B cell (primary cell): ENCODE measurements around the gene PROSER1. TPM values are rescaled to one million over a fixed set of nuclear protein-coding genes. Genes with fewer than 3 reads are reported as not detected.
"Not testable (repeated sequence)": the region's sequence is repeated elsewhere in the genome, so short reads cannot be mapped to it uniquely, and the experiment has no call there.

ENCODE experiments used
- ATAC-seq: fragments of 200-7000 bp; cut with Tn5 transposase; one replicate; pipeline ENCODE4 v1.10.0; 2021; ENCODE audit warnings: low read depth, mild to moderate bottlenecking, moderate number of reproducible peaks, moderate library complexity
- CTCF ChIA-PET: fragments of 350-600 bp; sonication (Branson Sonifier 250); formaldehyde crosslinking; loops from one replicate; lab custom pipeline; 2021; ENCODE audit warnings: antibody characterized with exemption, inconsistent platforms; lab: Charles Lee
- POLR2A ChIA-PET: fragments of 350-600 bp; sonication (Branson Sonifier 250); formaldehyde crosslinking; loops from one replicate; lab custom pipeline; 2021; ENCODE audit warnings: antibody characterized with exemption; lab: Charles Lee
- DNase-seq: peaks from one replicate; pipeline ENCODE4 v3.0.0; 2013
- H2AFZ ChIP-seq: 2 replicates; pipeline ENCODE4 v1.6.1; 2012; ENCODE audit warnings: mild to moderate bottlenecking, low read depth, low read length; ENCODE audit not compliant: insufficient read depth, poor library complexity, severe bottlenecking
- H3K27ac ChIP-seq, 2 donors: 1 replicate in 1 of 2; 2 replicates in 1 of 2; pipeline ENCODE4 v1.5.1; 2012 to 2013; ENCODE audit warnings: low read length in 2 of 2, mild to moderate bottlenecking in 2 of 2, moderate library complexity in 1 of 2
- H3K27me3 ChIP-seq, 4 experiments: fragments of 200-600 bp in 1 of 4; sonication (generic) in 1 of 4; replicated peaks in 1 of 4; 1 replicate in 2 of 4; 2 replicates in 2 of 4; pipeline versions ENCODE4 v1.6.1 to v1.7.0; 2013 to 2016; ENCODE audit warnings: low read length in 3 of 4, mild to moderate bottlenecking in 2 of 4, mixed read lengths in 1 of 4, moderate library complexity in 1 of 4; ENCODE audit not compliant: insufficient read depth in 4 of 4, control insufficient read depth in 3 of 4; ENCODE audit errors: control extremely low read depth in 1 of 4
- H3K36me3 ChIP-seq, 2 experiments: replicated peaks in 1 of 2; 1 replicate in 1 of 2; 2 replicates in 1 of 2; pipeline versions ENCODE4 v1.6.1 to v1.7.1; 2013; ENCODE audit warnings: low read length in 1 of 2; ENCODE audit not compliant: insufficient read depth in 2 of 2, control insufficient read depth in 1 of 2; ENCODE audit errors: control extremely low read depth in 1 of 2, extremely low read depth in 1 of 2
- H3K4me1 ChIP-seq, 2 donors: fragments of 200-600 bp in 1 of 2; sonication (generic) in 1 of 2; 1 replicate in 1 of 2; 2 replicates in 1 of 2; pipeline versions ENCODE4 v1.5.1 to v1.6.1; 2013 to 2017; ENCODE audit warnings: low read length in 2 of 2; ENCODE audit not compliant: control insufficient read depth in 2 of 2, insufficient read depth in 2 of 2
- H3K4me2 ChIP-seq: replicated peaks from 2 replicates; pipeline ENCODE3; 2012; ENCODE audit warnings: mild to moderate bottlenecking, low read depth, low read length; ENCODE audit not compliant: poor library complexity, severe bottlenecking
- H3K4me3 ChIP-seq, 5 experiments: fragments of 200-600 bp in 1 of 5; sonication (generic) in 1 of 5; 1 replicate in 3 of 5; 2 replicates in 2 of 5; pipeline versions ENCODE4 v1.5.1 to v1.7.0; 2011 to 2016; ENCODE audit warnings: low read length in 4 of 5, mild to moderate bottlenecking in 4 of 5, low read depth in 2 of 5, control low read depth in 1 of 5, moderate library complexity in 1 of 5; ENCODE audit not compliant: insufficient read depth in 1 of 5; ENCODE audit errors: control extremely low read depth in 1 of 5, extremely low read depth in 1 of 5
- H3K79me2 ChIP-seq: fragments of 200-600 bp; sonication (generic); one replicate; pipeline ENCODE4 v1.6.0; 2016; ENCODE audit warnings: low read length; ENCODE audit not compliant: control insufficient read depth, insufficient read depth
- H3K9ac ChIP-seq: fragments of 200-600 bp; sonication (generic); 2 replicates; pipeline ENCODE4 v1.6.1; 2017; ENCODE audit warnings: mild to moderate bottlenecking, low read length, moderate library complexity
- H3K9me3 ChIP-seq, 3 donors: one replicate each; pipeline versions ENCODE4 v1.6.1 to v1.7.1; 2013; ENCODE audit warnings: low read length in 2 of 3; ENCODE audit not compliant: control insufficient read depth in 2 of 3, insufficient read depth in 1 of 3; ENCODE audit errors: control extremely low read depth in 1 of 3
- H4K20me1 ChIP-seq: 2 replicates; pipeline ENCODE4 v1.6.0; 2012; ENCODE audit warnings: mild to moderate bottlenecking, low read length; ENCODE audit not compliant: insufficient read depth, control insufficient read depth, poor library complexity, severe bottlenecking
- H3K27ac Mint-ChIP-seq: one replicate; pipeline ENCODE4 v1.8.0; 2021; ENCODE audit warnings: mixed read lengths
- H3K27me3 Mint-ChIP-seq: one replicate; pipeline ENCODE4 v1.8.0; 2021; ENCODE audit warnings: mixed read lengths
- H3K4me1 Mint-ChIP-seq: one replicate; pipeline ENCODE4 v1.8.0; 2021; ENCODE audit warnings: mixed read lengths
- H3K4me3 Mint-ChIP-seq: one replicate; pipeline ENCODE4 v1.8.0; 2021; ENCODE audit warnings: mixed read lengths
- H3K9me3 Mint-ChIP-seq: one replicate; pipeline ENCODE4 v1.8.0; 2022; ENCODE audit warnings: mixed read lengths; ENCODE audit not compliant: insufficient read depth
- CTCF ChIP-seq: fragments of 200-600 bp; IDR thresholded peaks from one replicate; pipeline ENCODE4 v1.8.0; 2022; ENCODE audit warnings: antibody characterized with exemption, mild to moderate bottlenecking
- EZH2 ChIP-seq: IDR thresholded peaks from 2 replicates; pipeline ENCODE4 v1.6.1; 2012; ENCODE audit warnings: borderline replicate concordance, low read depth, mild to moderate bottlenecking, moderate library complexity, low read length; ENCODE audit not compliant: insufficient read depth, poor library complexity, severe bottlenecking
- WGBS: methylation state at CpG from one replicate; pipeline ENCODE4 v1.1.5; 2013; ENCODE audit warnings: missing lambda C conversion rate; ENCODE audit not compliant: insufficient coverage; 5-methylcytosine and 5-hydroxymethylcytosine counted together
- intact Hi-C: fragments of 100-400 bp; cut with micrococcal nuclease; formaldehyde crosslinking; loops from one replicate; pipeline ENCODE4 v1.10.0; 2022
- polyA plus RNA-seq: library from polyadenylated mRNA; depleted of rRNA; stranded (reverse); fragments of >200 nt; gene quantifications from 2 replicates; pipeline ENCODE4 v1.2.3, GENCODE V29; 2012
- total RNA-seq, 2 donors: library from RNA; stranded (reverse); fragments of 120-200 nt in 1 of 2; gene quantifications; 1 replicate in 1 of 2; 2 replicates in 1 of 2; pipeline versions ENCODE4 v1.2.3 to v1.2.4, GENCODE V29; 2013 to 2022

PROSER1 gene
- total and polyA plus RNA-seq, 2 donors (not counting 1 experiment from before 2014, with no cell fraction given) = 18.1 to 63.5 TPM

- no peak overlapping the region for H3K4me2 ChIP-seq
- DNase-seq (no peak), ATAC-seq (no peak)
- Mint-ChIP-seq H3K4me1 (no peaks in the 10 kb centered on the region), H3K27me3 (no peaks in the 10 kb centered on the region), H3K4me3 (no peak overlapping the region), H3K9me3 (no peaks in the 10 kb centered on the region), H3K27ac (no peak overlapping the region)
- CTCF ChIA-PET = interaction anchor here (1.0 kb wide), 1 partner anchor 31 kb away, joined by 3 read pairs; no protein-coding TSS in a partner anchor
- 94% methylated on average over 5 of the region's 7 CpGs for WGBS
- H3K27me3 ChIP-seq = no peaks in the 10 kb centered on the region
- H3K4me1 ChIP-seq = no peaks in the 10 kb centered on the region
- TF ChIP-seq EZH2 = no peak
- TF ChIP-seq CTCF = no peak
- no peaks in the 10 kb centered on the region for H3K79me2 ChIP-seq
- no peak overlapping the region for H2AFZ ChIP-seq
- H3K9ac ChIP-seq = no peak overlapping the region
- no peak overlapping the region for H3K4me3 ChIP-seq
- H3K27ac ChIP-seq = no peak overlapping the region
- POLR2A ChIA-PET = no interaction called here
- peaks cover 6 to 66% of the 10 kb centered on the region in 2 experiments for H3K36me3 ChIP-seq
- no peaks in the 10 kb centered on the region for H4K20me1 ChIP-seq
- H3K9me3 ChIP-seq = no peaks in the 10 kb centered on the region
- intact Hi-C loops = no loop called here
These were observed 25.3 kb downstream of the PROSER1 start for GRCh38 chr13:39012608-39013007.

- H4K20me1 ChIP-seq, intact Hi-C loops, H3K79me2 ChIP-seq, H3K27ac ChIP-seq, H3K9me3 ChIP-seq, H3K27ac Mint-ChIP-seq, H3K4me3 ChIP-seq, H3K9me3 Mint-ChIP-seq, H3K27me3 ChIP-seq, H3K4me1 Mint-ChIP-seq, H3K4me1 ChIP-seq, H3K4me3 Mint-ChIP-seq, H2AFZ ChIP-seq, ATAC-seq, DNase-seq, H3K27me3 Mint-ChIP-seq, POLR2A ChIA-PET, H3K4me2 ChIP-seq, H3K9ac ChIP-seq: not testable (repeated sequence)
- H3K36me3 ChIP-seq = peaks cover 5 to 21% of the 10 kb centered on the region in 2 experiments
- 96% methylated on average over 4 of the region's 29 CpGs for WGBS
- CTCF ChIA-PET = interaction anchor here (0.6 kb wide), 1 partner anchor 769 kb away, joined by 3 read pairs; no protein-coding TSS in a partner anchor
These were observed 31.3 kb downstream of the PROSER1 start for GRCh38 chr13:39006371-39007111.
